NCI-H1105 treated with DMSO at 0.1 percent for 48 hours (cell line): ENCODE data around the gene TMEM266.
A peak's percentile ranks its signal among the peaks of the same experiment; 100 is the strongest.

ENCODE experiments used
- DNase-seq: peaks from one replicate; lab custom pipeline; 2025; lab: John Stamatoyannopoulos, UW

TMEM266 gene

DNA sequence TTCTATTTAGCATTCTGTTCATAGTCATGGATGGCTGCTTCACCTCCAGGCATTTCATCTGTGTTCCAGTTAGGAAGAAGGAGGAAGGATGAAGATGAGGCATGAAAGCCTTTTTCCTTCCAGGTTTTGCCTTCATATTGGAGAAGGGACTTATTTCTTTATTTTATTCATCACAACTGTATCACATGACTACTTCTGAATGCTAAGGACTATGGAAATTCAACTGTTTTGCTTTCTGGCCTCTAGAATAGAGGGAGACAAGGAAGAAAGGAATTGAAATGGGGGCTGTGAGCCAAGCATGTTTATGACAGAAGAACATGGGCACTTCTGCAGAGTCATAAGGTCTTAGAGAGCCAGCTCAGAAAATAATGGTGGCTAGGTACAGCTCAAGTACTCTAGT is 10.4 kb downstream of the TMEM266 start:
- no peak for DNase-seq

DNA sequence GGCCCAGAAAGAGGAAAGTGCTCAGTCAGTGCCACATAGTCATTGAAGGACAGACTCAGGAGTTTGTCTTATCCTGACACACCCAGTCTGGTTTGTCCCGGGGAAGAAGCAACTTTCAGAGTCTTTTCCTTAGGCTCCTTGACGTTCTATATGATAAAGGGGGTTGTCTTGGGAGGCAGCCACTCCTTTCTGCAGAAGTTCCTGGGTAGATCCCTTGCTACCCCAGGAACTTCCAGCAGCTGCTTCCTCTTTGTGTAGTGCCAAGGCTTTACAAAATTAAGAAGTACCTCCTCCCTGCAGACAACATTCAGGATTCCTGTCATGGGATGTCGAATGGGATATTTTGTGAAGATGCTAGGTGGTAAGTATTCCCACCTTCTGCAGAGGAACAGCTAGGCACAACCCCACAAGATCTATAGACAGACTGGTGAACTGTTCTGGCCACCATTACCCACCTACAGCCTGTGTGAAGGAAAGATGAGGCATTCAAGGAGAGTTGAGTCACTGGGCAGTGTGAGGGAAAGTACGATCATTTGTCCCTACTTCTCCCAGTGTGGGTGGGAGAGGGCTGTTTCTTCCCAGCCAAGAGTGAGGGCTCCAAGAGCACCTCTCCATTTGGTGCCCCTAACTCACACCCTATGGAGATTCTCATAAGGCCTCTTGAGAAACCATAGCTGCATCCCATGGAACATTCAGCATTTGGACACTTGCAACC is 11.3 kb downstream of the TMEM266 start:
- no peak for DNase-seq

- no peak for DNase-seq
Observed at GRCh38 chr15:76071806-76072205, 12.0 kb downstream of the TMEM266 start.

DNA sequence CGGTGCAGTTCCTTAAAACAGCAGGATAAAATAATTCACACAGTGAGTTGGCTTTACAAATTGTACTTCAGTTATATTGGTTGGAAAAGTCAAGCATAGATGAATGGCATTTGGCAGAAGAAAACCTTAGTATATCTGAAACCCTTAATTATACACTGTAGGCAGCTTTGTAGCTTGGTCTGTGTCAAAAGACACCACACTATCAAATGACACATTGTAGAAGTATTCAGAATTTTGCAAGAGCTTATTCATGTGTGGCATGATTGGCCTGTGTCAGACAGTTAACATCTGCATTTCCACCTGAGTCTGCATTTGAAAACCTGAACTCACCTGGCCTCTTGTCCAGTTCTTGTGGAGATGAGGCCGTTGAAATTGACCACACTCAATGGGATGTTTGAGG is 13.8 kb downstream of the TMEM266 start:
- no peak for DNase-seq

DNA sequence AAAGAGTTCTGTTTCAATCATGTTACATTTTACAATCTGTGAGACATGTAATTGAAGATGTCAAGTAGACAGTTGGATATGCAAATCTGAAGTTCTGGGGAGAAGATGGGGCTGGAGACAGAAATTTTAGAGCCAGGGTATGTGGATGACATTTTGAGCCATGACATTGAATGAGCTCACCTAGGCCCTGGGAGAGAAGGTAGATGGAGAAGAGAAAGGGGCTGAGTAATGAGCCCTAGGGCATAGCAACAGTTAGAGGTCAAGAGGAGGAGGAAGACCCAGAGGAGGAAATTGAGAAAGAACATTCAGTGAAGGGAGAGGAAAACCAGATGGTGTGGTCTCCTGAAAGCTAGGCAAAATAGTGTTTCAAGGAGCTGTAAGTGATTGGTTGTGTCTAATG is 15.3 kb downstream of the TMEM266 start:
- no peak for DNase-seq

DNA sequence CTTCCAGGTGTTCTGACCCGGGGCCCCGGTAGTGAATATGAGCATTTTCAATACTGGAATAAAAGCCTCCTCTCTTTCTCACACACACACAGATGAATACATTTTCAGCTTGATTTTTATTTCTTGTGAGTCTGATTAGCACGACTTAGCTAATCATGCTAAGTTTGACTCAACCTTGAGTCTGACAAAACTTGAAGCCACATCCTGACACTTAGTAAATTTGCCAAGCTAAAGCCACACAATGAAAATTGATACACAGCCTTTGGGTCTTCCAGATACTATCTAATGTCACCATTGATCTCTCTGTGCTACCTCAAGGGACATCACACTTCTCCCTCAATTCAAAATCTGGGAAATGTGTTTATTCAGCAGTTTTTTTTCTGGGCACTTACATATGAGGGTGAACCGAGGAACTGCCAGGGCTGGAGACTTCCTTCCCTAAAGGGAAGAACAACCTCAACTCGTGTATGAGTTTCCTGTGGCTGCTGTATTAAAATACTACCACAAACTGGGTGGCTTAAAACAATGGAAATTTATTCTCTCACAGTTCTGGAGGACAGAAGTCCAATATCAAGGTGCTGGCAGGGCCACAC is 18.6 kb downstream of the TMEM266 start:
- no peak for DNase-seq

GRCh38 chr15:76084256-76084655 is 24.5 kb downstream of the TMEM266 start:
- DNase-seq, result no peak

- DNase-seq, result no peak
Observed at GRCh38 chr15:76098685-76099084, 38.9 kb downstream of the TMEM266 start.

GRCh38 chr15:76099388-76099787 is 39.6 kb downstream of the TMEM266 start:
- DNase-seq, result no peak

DNA sequence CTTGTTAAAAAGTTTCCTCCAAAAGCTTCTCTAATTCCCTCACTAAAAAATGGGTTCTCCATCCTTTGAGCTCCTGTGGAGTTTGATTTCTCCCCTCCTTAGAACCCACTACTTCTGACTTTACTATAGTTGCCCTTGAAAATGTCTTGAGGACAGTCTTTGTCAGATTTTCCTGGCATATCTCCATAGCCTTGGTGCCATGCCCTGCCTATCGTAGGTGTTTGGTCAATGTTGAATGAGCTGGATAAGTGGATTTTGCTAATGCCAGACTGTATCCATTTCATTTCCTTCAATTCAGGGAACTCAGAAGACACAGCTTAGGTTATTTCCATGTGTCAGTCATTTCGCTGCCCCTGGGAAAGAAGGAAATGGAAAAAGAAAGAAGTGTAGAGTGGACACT is 40.6 kb downstream of the TMEM266 start:
- DNase-seq, result no peak

GRCh38 chr15:76101655-76102054 is 41.9 kb downstream of the TMEM266 start:
- no peak for DNase-seq

GRCh38 chr15:76105391-76105790 is 45.6 kb downstream of the TMEM266 start:
- peak; percentile 64 for DNase-seq

DNA sequence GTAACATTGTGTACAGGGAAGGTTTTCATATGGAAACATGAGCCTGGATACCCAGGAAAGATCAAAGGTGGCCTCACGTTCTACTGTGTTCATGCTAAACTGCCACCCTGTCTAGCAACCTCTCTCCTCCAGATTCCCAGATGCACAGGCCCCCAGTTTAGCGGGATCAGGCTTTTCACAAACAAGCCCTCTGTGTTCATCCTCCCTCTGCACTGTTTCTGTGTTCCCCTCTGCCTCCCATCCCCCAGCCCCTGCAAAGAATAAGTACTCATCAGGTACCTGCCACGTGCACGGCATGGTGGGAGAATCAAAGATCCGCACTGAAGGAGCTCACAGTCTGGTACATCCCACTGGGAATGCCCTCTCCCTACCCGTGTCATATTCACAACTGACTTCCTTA is 46.1 kb downstream of the TMEM266 start:
- no peak for DNase-seq

DNA sequence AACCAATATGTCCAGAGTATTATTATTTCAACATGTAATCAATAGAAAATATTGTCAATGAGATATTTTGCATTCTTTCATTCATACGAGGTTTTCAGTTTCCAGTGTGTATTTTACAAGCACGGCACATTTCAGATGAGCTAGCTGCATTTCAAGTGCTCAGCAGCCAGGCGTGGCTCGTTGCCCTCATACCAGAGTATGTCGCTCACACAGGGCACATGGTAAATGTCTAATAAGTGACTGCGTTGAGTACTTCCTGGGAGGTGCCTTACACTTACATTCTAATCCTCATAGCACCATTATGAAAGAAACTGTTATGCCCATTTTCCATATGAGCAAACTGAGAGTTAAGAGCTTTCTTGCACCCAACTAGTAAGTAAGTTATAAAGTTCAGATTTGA is 47.4 kb downstream of the TMEM266 start:
- DNase-seq, result no peak

GRCh38 chr15:76108021-76108723 is 48.4 kb downstream of the TMEM266 start:
- DNase-seq, result no peak

DNA sequence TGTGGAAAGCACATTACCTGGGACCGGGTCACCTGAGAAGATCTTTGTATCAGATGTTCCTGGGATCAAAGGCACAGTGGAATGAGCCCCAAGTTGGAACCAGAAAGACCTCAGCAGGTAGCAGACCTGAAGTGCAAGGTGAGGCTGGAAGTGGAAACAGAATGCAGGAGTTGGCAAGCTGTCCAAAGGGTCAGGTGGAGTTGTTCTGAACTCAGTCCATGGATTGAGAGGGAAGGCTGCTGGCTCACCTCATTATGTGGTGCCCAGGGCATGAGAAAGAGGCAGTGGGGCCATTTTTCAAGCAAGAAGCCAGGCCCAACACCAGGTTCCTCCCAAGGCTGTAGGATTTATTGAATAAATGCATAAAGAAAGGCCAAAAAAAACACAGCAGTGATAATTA is 49.3 kb downstream of the TMEM266 start:
- no peak for DNase-seq

DNA sequence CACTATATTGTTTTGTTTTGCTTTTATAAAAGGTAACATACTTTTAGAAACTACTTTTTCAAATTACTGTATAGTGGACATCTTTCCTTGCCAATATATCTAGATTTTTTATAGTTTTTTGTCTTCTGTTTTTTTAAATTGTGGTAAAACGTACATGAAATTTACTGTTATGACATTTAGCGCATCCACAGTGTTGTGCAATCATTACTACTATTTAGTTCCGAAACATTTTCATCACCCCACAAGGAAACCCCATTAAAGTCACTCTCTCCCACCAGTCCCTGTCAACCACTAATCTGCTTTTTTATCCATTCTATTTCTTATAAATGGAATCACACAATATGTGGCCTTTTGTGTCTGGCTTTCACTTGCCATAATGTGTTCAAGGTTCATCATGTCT is 54.8 kb downstream of the TMEM266 start:
- no peak for DNase-seq

GRCh38 chr15:76116138-76116885 is 56.5 kb downstream of the TMEM266 start:
- no peak for DNase-seq

GRCh38 chr15:76117181-76117580 is 57.4 kb downstream of the TMEM266 start:
- DNase-seq, result no peak

DNA sequence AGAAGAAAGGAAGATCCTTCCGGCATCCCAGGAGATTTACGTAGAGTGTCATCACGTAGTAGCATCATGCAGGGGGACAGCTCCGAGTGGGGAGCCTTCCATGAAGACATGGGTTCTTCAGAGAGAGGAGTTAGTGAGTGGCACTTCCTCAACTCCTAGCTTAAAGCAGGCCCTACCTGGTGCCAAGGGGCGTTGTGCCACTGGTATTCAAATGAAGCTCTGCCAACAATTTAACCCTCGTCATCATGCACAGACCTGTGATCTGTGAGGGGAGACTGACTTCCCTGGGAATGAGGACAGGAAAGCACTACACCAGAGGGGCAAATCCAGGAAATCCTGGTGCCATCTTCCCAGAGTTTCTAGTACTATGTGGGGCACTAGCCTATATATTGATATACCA is 59.0 kb downstream of the TMEM266 start:
- no peak for DNase-seq

GRCh38 chr15:76123031-76123430 is 63.2 kb downstream of the TMEM266 start:
- no peak for DNase-seq

- no peak for DNase-seq
Observed at GRCh38 chr15:76127169-76127568, 67.4 kb downstream of the TMEM266 start.

DNA sequence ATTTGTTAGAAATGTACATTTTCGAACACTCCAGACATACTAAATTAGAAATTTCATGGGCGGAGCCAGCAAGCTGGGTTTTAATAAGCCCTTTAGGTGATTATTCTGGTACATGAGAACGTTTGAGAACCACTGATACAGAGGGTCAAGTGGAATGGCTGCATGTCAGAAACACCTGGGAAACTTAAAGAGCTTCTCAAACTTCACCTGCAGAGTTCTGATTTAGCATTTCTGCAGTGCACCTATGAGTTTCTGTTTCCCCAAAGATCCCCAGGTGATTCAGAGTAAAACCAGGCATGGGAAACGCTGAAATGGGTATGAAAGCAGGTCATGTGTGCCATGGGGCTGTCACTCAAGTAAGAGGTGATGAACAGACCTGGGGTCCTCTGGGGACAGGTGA is 68.1 kb downstream of the TMEM266 start:
- DNase-seq, result no peak
